Suppressor macrophage treated with lipopolysaccharide for 4 hours (primary cell): Measurements from ENCODE around the gene CALHM3.
A peak's percentile ranks its signal among the peaks of the same experiment; 100 is the strongest.

Source experiments
- DNase-seq: peaks from one replicate; pipeline ENCODE4 v3.0.0-alpha.2; 2020

The CALHM3 gene

GRCh38 chr10:103449208-103450144 lies 29.6 kb downstream of the CALHM3 start:
- DNase-seq = no peak

GRCh38 chr10:103448746-103449145 lies 30.3 kb downstream of the CALHM3 start:
- peak; percentile 83 for DNase-seq

DNA sequence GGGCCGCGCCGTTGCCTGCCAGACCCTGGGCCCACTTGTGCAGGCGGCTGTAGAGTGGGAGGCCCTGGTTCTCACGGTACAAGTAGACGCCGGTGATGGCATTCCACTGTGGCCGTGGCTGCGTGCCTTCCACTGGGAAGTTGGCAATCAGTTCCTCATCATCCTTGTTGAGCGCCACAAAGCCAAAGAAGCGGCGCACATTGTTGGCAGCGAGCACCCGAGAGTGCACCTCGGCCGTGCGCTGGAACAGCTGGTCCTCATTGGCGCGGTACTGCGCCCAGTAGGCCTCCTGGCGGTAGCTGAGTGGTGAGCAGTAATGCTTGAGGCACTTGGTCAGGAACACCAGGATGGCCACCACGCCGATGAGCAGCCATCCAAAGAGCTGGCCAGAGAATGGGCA lies 31.9 kb downstream of the CALHM3 start:
- no peak for DNase-seq

DNA sequence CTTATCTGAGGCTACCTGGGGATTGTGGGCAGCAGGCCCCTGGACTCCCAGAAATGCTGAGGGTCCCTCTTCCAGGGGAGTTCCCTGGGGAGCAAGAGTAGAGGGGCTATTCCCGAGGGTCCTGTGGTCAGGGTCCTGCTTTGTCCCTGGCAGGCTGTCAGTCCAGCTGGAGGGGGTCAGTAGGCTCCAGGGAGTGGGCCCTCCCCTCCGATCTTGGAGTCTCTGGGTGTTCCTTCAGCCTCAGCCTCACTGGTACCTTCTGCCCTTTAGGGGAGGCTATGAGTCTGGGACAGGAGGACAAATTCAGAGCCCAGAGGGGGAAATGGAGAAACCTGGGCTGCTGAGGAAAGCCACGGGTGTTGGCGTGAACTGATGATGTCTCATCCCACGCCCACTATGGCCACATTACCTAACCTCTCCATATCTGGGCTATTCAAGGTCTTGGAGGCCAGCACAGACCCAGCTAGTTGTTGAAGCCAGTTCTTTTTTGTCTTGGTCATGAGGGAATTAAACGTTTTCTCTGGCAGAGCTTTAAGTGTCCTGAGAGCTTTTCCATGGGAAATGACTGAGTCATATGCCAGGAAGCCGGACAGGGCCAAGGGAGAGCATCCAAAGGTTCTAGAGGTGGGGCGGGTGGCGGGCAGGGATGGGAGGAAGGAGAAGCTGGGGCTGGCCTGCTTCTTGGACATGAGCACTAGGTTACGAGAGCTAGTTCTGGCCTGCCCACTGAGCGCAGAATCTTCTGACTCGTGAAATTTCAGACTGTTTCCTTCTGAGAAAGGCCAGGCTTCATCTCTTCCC lies 33.1 kb downstream of the CALHM3 start:
- DNase-seq = peak; percentile 41

GRCh38 chr10:103445366-103445765 lies 33.7 kb downstream of the CALHM3 start:
- no peak for DNase-seq

GRCh38 chr10:103444478-103444877 lies 34.6 kb downstream of the CALHM3 start:
- DNase-seq = no peak

DNA sequence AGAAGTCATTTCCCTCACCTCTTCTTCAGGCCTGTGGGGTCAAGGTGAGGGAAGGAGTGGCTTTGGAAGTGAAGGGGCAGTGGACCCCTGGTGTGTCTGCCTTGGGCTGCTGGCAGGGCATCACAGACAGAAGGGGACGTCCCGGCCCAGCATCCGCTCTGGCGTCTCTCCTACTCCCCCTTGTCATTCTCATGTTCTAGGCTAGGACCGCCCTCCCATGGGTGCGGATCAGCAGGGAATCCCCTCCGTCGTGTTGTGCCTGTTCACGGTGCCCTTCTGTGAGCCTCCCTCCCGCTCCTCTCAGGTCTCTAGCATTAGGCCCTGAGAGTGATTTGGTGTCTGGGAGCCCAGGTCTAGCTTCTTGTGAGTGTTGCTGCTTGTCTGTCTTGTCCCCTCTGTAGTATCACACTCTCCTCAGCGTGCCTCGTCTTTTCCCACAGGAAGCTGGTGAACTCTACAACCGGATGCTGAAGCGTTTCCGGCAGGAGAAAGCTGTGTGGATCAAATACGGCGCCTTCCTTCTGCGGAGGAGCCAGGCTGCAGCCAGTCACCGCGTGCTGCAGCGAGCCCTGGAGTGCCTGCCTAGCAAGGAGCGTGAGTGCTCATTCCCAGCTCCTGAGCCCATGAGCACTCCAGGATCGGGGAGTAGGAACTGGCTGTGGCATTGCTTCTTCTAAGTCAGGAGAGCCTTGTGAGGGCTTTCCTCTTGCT lies 35.4 kb downstream of the CALHM3 start:
- DNase-seq = no peak

DNA sequence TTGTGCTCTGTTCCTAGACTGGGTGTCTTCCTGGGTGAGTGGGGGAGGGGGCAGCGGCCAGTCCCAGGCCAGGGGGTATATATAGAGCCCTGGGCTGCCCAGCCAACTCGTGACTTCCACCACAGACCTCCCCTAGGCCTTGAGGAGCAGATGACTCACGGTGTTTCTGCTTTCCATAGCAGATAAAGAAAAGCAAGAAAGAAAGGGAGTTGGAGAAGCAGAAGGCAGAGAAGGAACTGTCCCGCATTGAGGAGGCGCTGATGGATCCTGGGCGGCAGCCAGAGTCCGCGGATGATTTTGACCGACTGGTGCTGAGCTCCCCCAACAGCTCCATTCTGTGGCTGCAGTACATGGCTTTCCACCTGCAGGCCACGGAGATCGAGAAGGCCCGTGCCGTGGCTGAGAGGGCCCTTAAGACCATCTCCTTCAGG lies 37.0 kb downstream of the CALHM3 start:
- peak; percentile 74 for DNase-seq

DNA sequence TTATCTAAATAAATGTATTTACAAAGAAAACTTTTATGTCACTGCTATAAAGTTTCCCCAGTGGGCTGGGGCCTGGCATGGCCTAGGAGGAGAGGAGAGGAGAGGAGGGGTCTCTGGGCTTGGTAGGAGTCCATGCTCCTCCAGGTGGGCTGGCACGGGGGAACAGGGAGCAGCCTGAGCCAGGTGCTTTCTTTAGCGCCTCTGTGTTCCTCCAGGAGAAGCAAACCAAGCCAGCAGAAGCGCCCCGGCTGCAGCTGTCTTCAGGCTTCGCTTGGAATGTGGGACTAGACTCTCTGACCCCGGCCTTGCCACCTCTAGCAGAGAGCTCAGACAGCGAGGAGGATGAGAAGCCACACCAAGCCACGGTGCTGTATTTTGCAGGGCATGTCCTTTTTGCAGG lies 37.4 kb downstream of the CALHM3 start:
- DNase-seq = no peak

GRCh38 chr10:103441206-103441605 lies 37.8 kb downstream of the CALHM3 start:
- no peak for DNase-seq

DNA sequence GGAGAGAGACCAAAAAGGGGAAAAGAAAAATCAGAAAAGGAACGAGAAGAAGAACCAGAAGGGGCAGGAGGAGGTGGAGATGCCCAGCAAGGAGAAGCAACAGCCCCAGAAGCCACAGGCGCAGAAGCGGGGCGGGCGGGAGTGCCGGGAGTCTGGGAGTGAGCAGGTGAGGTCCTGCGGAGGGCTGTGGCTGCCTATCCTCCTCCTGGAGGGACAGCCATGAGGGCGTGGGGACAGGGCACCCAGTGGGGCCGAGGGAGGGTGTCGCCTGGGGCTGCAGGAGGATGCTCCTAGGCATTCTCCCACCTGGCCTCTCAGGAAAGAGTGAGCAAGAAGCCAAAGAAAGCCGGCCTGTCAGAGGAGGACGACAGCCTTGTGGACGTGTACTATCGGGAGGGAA lies 38.6 kb downstream of the CALHM3 start:
- no peak for DNase-seq

DNA sequence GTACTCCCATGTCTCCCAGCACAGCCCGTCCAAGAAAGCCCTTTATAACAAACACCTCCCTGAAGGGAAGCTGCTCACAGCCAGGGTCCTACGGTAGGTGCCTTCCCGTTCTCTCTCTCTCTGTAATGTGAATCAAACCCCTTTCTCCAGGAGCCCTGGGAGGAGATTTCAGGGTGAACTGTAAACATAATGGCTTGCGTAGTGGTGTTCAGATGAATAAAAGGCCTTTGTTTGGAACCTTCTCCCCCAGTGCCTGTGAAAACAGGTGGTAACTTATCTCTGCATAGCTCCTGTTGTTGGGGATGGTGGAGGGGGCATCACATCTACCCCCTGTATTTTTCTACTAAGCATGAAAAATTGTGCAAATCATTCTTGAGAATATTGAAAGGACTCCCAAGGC lies 39.3 kb downstream of the CALHM3 start:
- DNase-seq = no peak

DNA sequence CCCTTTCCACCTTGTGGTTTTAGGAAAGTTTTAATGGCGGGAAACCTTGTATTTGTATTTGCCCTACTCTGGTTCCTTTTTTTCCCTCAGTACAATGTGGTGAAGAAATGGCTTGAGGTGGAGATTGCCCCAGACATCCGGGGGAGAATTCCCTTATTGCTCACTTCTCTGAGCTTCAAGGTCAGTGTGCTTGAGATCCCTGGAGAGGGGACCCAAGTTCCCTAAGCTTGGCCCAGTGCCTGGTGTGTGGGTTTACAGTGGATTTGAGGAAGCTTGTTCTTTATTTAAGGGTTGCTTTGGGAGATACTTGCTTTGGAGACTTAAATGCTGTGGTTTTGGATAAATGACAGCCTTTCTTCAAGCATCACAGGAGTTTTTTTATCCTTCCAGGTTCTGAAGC lies 45.2 kb downstream of the CALHM3 start:
- peak; percentile 91 for DNase-seq

DNA sequence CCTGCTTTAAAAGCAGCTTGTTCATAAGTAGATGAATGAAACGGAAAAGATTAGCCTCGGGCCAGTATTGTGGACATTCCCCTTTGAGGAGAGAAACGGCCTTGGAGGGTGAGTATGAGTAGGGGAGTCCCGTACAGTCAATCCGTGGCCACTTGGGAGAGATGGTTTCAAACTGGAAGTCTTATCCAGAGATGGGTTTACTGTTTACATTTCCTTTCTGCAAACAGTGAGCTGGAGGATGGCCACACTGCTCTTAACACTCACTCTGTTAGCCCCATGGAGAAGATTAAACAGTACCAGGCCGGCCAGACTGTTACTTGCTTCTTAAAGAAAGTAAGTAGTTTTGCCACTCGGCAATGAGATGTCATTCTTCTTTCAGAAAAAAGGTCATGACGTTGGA lies 47.1 kb downstream of the CALHM3 start:
- DNase-seq = no peak

- DNase-seq = no peak
Measured at GRCh38 chr10:103429647-103430046, 49.4 kb downstream of the CALHM3 start.

GRCh38 chr10:103428989-103429643 lies 49.9 kb downstream of the CALHM3 start:
- no peak for DNase-seq

- DNase-seq = no peak
Measured at GRCh38 chr10:103427866-103428265, 51.2 kb downstream of the CALHM3 start.

- DNase-seq = no peak
Measured at GRCh38 chr10:103423748-103424147, 55.3 kb downstream of the CALHM3 start.
